Gastroesophageal sphincter (tissue), 4 donors: ENCODE results near the gene CAPSL. TPM values are rescaled to one million over a fixed set of nuclear protein-coding genes. Genes with fewer than 3 reads are reported as not detected.

ENCODE experiments used
- ATAC-seq: fragments of 150-250 bp; one replicate; pipeline ENCODE4 v1.9.1; 2016; ENCODE audit warnings: mild to moderate bottlenecking, moderate library complexity
- H3K27ac ChIP-seq, 4 donors: fragments of 200-600 bp; sonication (generic) in 3 of 4; 1 replicate in 3 of 4; 2 replicates in 1 of 4; pipeline ENCODE4 v1.5.1; 2016 to 2019
- H3K27me3 ChIP-seq: fragments of 200-600 bp; sonication (generic); one replicate; pipeline ENCODE4 v1.5.1; 2019
- H3K36me3 ChIP-seq, 2 donors: fragments of 200-600 bp; sonication (generic); one replicate each; pipeline ENCODE4 v1.5.1; 2019; ENCODE audit warnings: control low read depth in 1 of 2
- H3K4me1 ChIP-seq, 3 donors: fragments of 200-600 bp; sonication (generic); 1 replicate in 2 of 3; 2 replicates in 1 of 3; pipeline ENCODE4 v1.5.1; 2016 to 2019; ENCODE audit warnings: control low read depth in 2 of 3
- H3K4me3 ChIP-seq, 2 donors: fragments of 200-600 bp; sonication (generic); one replicate each; pipeline ENCODE4 v1.5.1; 2019; ENCODE audit warnings: mild to moderate bottlenecking in 1 of 2, moderate library complexity in 1 of 2
- H3K9me3 ChIP-seq, 3 donors: fragments of 200-600 bp; sonication (generic); one replicate each; pipeline ENCODE4 v1.5.1; 2017 to 2019; ENCODE audit warnings: control low read depth in 2 of 3
- CTCF ChIP-seq, 4 experiments: fragments of 200-600 bp in 2 of 4; fragments of 450-650 bp in 2 of 4; sonication (generic) in 1 of 4; IDR thresholded peaks; one replicate each; pipeline ENCODE4 v1.5.1; 2017 to 2019; ENCODE audit warnings: antibody characterized with exemption in 4 of 4, mild to moderate bottlenecking in 2 of 4, moderate library complexity in 2 of 4
- EP300 ChIP-seq: sonication (generic); formaldehyde crosslinking; IDR thresholded peaks from one replicate; pipeline ENCODE4 v1.6.1; 2017; ENCODE audit warnings: antibody characterized with exemption, mild to moderate bottlenecking
- POLR2A ChIP-seq, 2 donors: fragments of 450-650 bp; IDR thresholded peaks; one replicate each; pipeline ENCODE4 v1.6.1; 2017; ENCODE audit warnings: antibody characterized with exemption in 2 of 2, mild to moderate bottlenecking in 2 of 2, moderate library complexity in 1 of 2
- POLR2AphosphoS5 ChIP-seq: sonication (generic); formaldehyde crosslinking; IDR thresholded peaks from one replicate; pipeline ENCODE4 v1.6.1; 2017; ENCODE audit warnings: antibody characterized with exemption
- WGBS, 2 donors: methylation state at CpG; one replicate each; pipeline ENCODE4 v1.1.5; 2018; ENCODE audit warnings: low coverage in 1 of 2; 5-methylcytosine and 5-hydroxymethylcytosine counted together
- total RNA-seq, 4 donors: library from RNA; depleted of rRNA; stranded (reverse); fragments of >200 nt; gene quantifications; one replicate each; pipeline ENCODE4 v1.1.0, GENCODE V29; 2016

CAPSL gene
- total RNA-seq, 4 donors from 2014 or later = not detected

GRCh38 chr5:35971878-35972210, 33.4 kb upstream of the CAPSL start:
- Histone ChIP-seq H3K36me3 (no peaks in the 10 kb centered on the region), H3K27me3 (no peaks in the 10 kb centered on the region), H3K9me3 (no peaks in the 10 kb centered on the region), H3K27ac (no peak overlapping the region), H3K4me3 (no peak overlapping the region), H3K4me1 (no peaks in the 10 kb centered on the region)
- ATAC-seq = no peak
- TF ChIP-seq EP300 (no peak), CTCF (IDR thresholded peaks at IDR 0.05) (no peak), POLR2A (IDR thresholded peaks at IDR 0.05) (no peak), POLR2AphosphoS5 (no peak)
- WGBS, 2 donors = 53% methylated on average over 3 of the region's 5 CpGs; no CpG with 5 or more reads in 1 of the 2 donors

- no peak for ATAC-seq
- 71 to 79% methylated on average over 3 to 4 of the region's 4 CpGs for WGBS, 2 donors
- no peaks in the 10 kb centered on the region for H3K4me1 ChIP-seq
- H3K27ac ChIP-seq = no peak overlapping the region
- no peaks in the 10 kb centered on the region for H3K36me3 ChIP-seq
- no peak overlapping the region for H3K4me3 ChIP-seq
- no peaks in the 10 kb centered on the region for H3K9me3 ChIP-seq
- TF ChIP-seq EP300 = no peak
- no peak for TF ChIP-seq POLR2A (IDR thresholded peaks at IDR 0.05)
- H3K27me3 ChIP-seq = no peaks in the 10 kb centered on the region
Measured at GRCh38 chr5:35971186-35971877, 32.9 kb upstream of the CAPSL start.

GRCh38 chr5:35963381-35963843, 25.0 kb upstream of the CAPSL start:
- peaks cover 17% of the 10 kb centered on the region for H3K27me3 ChIP-seq
- H3K27ac ChIP-seq = no peak overlapping the region
- WGBS, 2 donors = 45% methylated on average over 8 of the region's 8 CpGs; no CpG with 5 or more reads in 1 of the 2 donors
- H3K4me1 ChIP-seq = no peaks in the 10 kb centered on the region
- peaks cover 0 to 37% (median 0%) of the 10 kb centered on the region in 3 donors for H3K9me3 ChIP-seq
- TF ChIP-seq CTCF (IDR thresholded peaks at IDR 0.05) = no peak
- H3K36me3 ChIP-seq = no peaks in the 10 kb centered on the region
- H3K4me3 ChIP-seq = no peak overlapping the region
- no peak for ATAC-seq

DNA sequence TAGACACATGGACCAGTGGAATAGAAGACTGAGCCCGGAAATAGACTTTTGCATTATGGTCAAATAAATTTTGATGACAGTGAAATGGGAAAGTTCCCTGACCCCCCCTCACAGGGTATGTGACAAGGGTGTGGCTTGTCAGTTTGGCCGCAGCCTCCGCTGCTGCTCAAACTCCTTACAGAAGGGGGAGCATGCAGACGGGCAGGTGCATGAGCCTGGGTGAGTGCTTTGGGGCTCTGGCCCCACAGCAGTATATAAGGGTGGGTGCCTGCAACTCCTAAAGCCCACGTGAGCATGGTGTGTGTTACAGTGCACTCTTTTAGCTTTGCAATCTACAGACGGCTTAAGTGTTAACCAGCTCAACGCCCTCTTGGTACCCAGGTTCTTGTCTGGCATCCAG, 21.9 kb upstream of the CAPSL start:
- TF ChIP-seq POLR2AphosphoS5 = no peak
- TF ChIP-seq EP300 = no peak
- TF ChIP-seq POLR2A (IDR thresholded peaks at IDR 0.05) = no peak
- TF ChIP-seq CTCF (IDR thresholded peaks at IDR 0.05) = no peak
- no peak overlapping the region for H3K4me3 ChIP-seq
- no peaks in the 10 kb centered on the region for H3K4me1 ChIP-seq
- H3K27ac ChIP-seq = no peak overlapping the region
- peaks cover 0 to 47% (median 0%) of the 10 kb centered on the region in 3 donors for H3K9me3 ChIP-seq
- no peak for ATAC-seq
- WGBS, 2 donors = 71 to 94% methylated on average over 3 to 5 of the region's 7 CpGs
- no peaks in the 10 kb centered on the region for H3K36me3 ChIP-seq
- H3K27me3 ChIP-seq = peaks cover 22% of the 10 kb centered on the region

DNA sequence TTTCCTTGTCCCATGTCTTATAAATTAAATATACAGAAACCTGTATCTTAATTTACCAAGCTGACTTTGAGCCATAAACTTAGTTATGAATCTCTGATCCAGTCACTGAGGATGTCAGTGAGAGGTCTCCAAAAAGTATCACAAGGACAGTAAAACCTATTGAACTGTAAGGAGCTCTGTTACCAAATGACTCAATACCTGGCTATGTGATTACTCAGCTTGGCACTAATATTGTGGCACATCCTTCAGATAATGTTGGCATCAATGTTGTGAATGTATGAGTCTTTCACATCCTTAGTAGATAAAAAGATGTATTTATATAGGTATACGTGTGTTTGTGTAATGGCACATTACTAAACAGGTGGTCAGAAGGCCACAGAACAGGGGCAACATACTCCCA, 18.0 kb upstream of the CAPSL start:
- peaks cover 24% of the 10 kb centered on the region for H3K27me3 ChIP-seq
- H3K4me1 ChIP-seq = no peaks in the 10 kb centered on the region
- TF ChIP-seq POLR2A (IDR thresholded peaks at IDR 0.05) = no peak
- no peak for TF ChIP-seq EP300
- no peak for TF ChIP-seq POLR2AphosphoS5
- 33 to 83% methylated on average over 1 of the region's 1 CpG for WGBS, 2 donors
- H3K4me3 ChIP-seq = no peak overlapping the region
- no peak for ATAC-seq
- H3K9me3 ChIP-seq = peaks cover 0 to 26% (median 0%) of the 10 kb centered on the region in 3 donors
- H3K36me3 ChIP-seq = no peaks in the 10 kb centered on the region
- H3K27ac ChIP-seq = no peak overlapping the region

GRCh38 chr5:35954175-35954574, 15.8 kb upstream of the CAPSL start:
- ATAC-seq = no peak
- no peaks in the 10 kb centered on the region for H3K4me1 ChIP-seq
- no peak overlapping the region for H3K4me3 ChIP-seq
- TF ChIP-seq POLR2AphosphoS5 = no peak
- no peak overlapping the region for H3K27ac ChIP-seq
- H3K36me3 ChIP-seq = no peaks in the 10 kb centered on the region
- WGBS, 2 donors = 54 to 80% methylated on average over 1 to 3 of the region's 9 CpGs
- H3K27me3 ChIP-seq = peaks cover 24% of the 10 kb centered on the region
- H3K9me3 ChIP-seq = peaks cover 0 to 16% (median 0%) of the 10 kb centered on the region in 3 donors
